ENCODE results near the gene ATP1B1.

Gene ATP1B1

DNA sequence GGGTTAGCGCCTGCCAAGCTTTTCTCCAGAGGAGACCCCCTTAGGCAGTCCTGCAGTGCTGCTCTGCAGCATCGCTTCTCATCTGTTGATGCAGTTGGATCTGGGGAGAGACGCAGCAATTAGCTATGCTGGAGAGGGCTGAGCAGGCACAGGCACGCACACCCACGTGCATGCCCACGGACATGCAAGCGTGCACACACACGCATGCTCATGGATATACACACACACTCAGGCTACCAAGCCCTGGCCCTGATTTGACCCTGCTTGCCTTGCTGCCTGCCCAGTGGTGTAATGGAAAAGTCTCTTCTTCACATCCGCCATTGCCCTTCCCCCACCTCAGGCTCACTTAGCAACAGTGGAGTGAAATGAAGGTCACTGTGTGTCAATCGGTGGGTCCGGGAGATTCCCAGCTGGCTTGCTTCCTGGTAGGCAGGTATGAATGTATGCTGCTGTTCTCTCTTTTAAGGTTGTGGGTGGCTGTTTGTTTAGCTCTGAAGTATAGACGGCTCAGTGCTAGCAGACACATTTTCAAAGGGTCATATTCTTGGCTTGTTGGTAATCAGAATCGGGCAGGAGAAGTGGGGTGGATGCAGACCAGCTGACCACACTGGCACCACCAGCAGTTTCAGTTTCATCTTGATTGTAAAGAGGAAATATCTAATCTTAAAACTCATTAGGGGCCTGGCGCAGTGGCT is 9.5 kb downstream of the ATP1B1 start:
- H2BK12ac ChIP-seq (ENCODE audit: low read length in 2 of 2): peak overlapping the region in 1 of 2 experiments; percentile 37
- no peak overlapping the region for H2BK5ac ChIP-seq (ENCODE audit: low read depth, low read length, poor library complexity, severe bottlenecking)
- H3K14ac ChIP-seq (ENCODE audit: low read length in 2 of 2): peak overlapping the region in 1 of 2 experiments; percentile 45
- H3K4me3 ChIP-seq (ENCODE audit: insufficient read depth in 1 of 2, low read depth in 1 of 2, low read length in 2 of 2): no peak overlapping the region
- 92% methylated on average over 12 of the region's 14 CpGs for WGBS
- peak overlapping the region; percentile 23 to 55 for H3K18ac ChIP-seq (ENCODE audit: low read depth in 1 of 2, low read length in 2 of 2)
- peaks cover 0 to 23% of the 10 kb centered on the region in 2 experiments for H3K36me3 ChIP-seq (ENCODE audit: control insufficient read depth in 1 of 2, insufficient read depth in 2 of 2, low read depth in 1 of 2, low read length in 2 of 2)
- H2BK15ac ChIP-seq (ENCODE audit: low read depth, poor library complexity, severe bottlenecking): peak overlapping the region; percentile 53
- H3K27ac ChIP-seq (ENCODE audit: low read length, poor library complexity, severe bottlenecking): peak overlapping the region; percentile 15
- H3K79me1 ChIP-seq (replicated peaks; ENCODE audit: low read length, poor library complexity, severe bottlenecking): peaks cover 23% of the 10 kb centered on the region
- H3K4me1 ChIP-seq (ENCODE audit: control insufficient read depth, insufficient read depth, low read depth, low read length): peaks cover 21% of the 10 kb centered on the region
- H3K23ac ChIP-seq (ENCODE audit: low read length in 2 of 2): no peak overlapping the region
- no peak overlapping the region for H3K4me2 ChIP-seq (ENCODE audit: low read length, poor library complexity, severe bottlenecking)
- H4K8ac ChIP-seq (ENCODE audit: low read length): peak overlapping the region; percentile 4
- H2AK5ac ChIP-seq (ENCODE audit: low read length, severe bottlenecking): peak overlapping the region; percentile 27
- H3K27me3 ChIP-seq (ENCODE audit: control insufficient read depth in 1 of 2, insufficient read depth in 1 of 2, low read length in 2 of 2): no peaks in the 10 kb centered on the region
- H3K4ac ChIP-seq (ENCODE audit: low read depth in 1 of 2, low read length in 2 of 2): peak overlapping the region in 1 of 2 experiments; percentile 12
- peak; percentile 81 for DNase-seq
- no peaks in the 10 kb centered on the region for H3K9me3 ChIP-seq (ENCODE audit: control insufficient read depth, low read length)
- H2BK120ac ChIP-seq (ENCODE audit: low read depth, low read length): no peak overlapping the region
- no peak overlapping the region for H2AFZ ChIP-seq (ENCODE audit: low read depth, low read length)
- H3K9ac ChIP-seq (ENCODE audit: low read length): no peak overlapping the region
- peak overlapping the region; percentile 22 for H4K91ac ChIP-seq (ENCODE audit: low read length)

DNA sequence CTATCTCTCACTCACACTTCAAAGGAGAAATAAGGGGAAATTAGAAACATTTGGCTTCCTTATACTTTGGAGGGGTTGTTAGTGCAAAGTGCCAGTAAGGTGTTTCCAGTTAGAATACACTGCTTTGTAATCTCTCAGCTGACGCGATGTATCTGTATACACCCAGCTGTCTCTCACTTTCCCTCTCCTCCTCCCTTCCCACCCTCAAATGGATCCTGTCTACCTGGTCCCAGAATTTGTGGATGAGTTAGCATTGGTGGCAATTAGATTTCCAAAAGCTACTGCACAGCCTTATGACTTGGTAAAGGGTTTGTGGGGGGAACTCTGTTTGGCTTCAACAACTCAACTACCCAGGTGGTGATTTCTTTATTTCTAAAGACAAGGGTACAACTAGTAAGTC is 10.5 kb downstream of the ATP1B1 start:
- peak overlapping the region in 1 of 2 experiments; percentile 49 for H3K18ac ChIP-seq (ENCODE audit: low read depth in 1 of 2, low read length in 2 of 2)
- peak overlapping the region in 1 of 2 experiments; percentile 15 for H2BK12ac ChIP-seq (ENCODE audit: low read length in 2 of 2)
- no peaks in the 10 kb centered on the region for H3K27me3 ChIP-seq (ENCODE audit: control insufficient read depth in 1 of 2, insufficient read depth in 1 of 2, low read length in 2 of 2)
- no CpG with 5 or more reads among the region's 2 CpGs for WGBS
- no peak overlapping the region for H3K9ac ChIP-seq (ENCODE audit: low read length)
- peaks cover 29% of the 10 kb centered on the region for H3K79me1 ChIP-seq (replicated peaks; ENCODE audit: low read length, poor library complexity, severe bottlenecking)
- no peak overlapping the region for H3K23ac ChIP-seq (ENCODE audit: low read length in 2 of 2)
- H3K4me3 ChIP-seq (ENCODE audit: insufficient read depth in 1 of 2, low read depth in 1 of 2, low read length in 2 of 2): no peak overlapping the region
- H3K4ac ChIP-seq (ENCODE audit: low read depth in 1 of 2, low read length in 2 of 2): peak overlapping the region; percentile 9 to 24
- no peak overlapping the region for H3K27ac ChIP-seq (ENCODE audit: low read length, poor library complexity, severe bottlenecking)
- peaks cover 0 to 24% of the 10 kb centered on the region in 2 experiments for H3K36me3 ChIP-seq (ENCODE audit: control insufficient read depth in 1 of 2, insufficient read depth in 2 of 2, low read depth in 1 of 2, low read length in 2 of 2)
- no peak overlapping the region for H2BK120ac ChIP-seq (ENCODE audit: low read depth, low read length)
- H2BK5ac ChIP-seq (ENCODE audit: low read depth, low read length, poor library complexity, severe bottlenecking): no peak overlapping the region
- H4K8ac ChIP-seq (ENCODE audit: low read length): no peak overlapping the region
- peaks cover 18% of the 10 kb centered on the region for H3K4me1 ChIP-seq (ENCODE audit: control insufficient read depth, insufficient read depth, low read depth, low read length)
- no peaks in the 10 kb centered on the region for H3K9me3 ChIP-seq (ENCODE audit: control insufficient read depth, low read length)
- H3K14ac ChIP-seq (ENCODE audit: low read length in 2 of 2): no peak overlapping the region
- no peak overlapping the region for H2AFZ ChIP-seq (ENCODE audit: low read depth, low read length)
- H2AK5ac ChIP-seq (ENCODE audit: low read length, severe bottlenecking): peak overlapping the region; percentile 23
- no peak overlapping the region for H4K91ac ChIP-seq (ENCODE audit: low read length)
- no peak for DNase-seq
- H3K4me2 ChIP-seq (ENCODE audit: low read length, poor library complexity, severe bottlenecking): no peak overlapping the region
- H2BK15ac ChIP-seq (ENCODE audit: low read depth, poor library complexity, severe bottlenecking): no peak overlapping the region

DNA sequence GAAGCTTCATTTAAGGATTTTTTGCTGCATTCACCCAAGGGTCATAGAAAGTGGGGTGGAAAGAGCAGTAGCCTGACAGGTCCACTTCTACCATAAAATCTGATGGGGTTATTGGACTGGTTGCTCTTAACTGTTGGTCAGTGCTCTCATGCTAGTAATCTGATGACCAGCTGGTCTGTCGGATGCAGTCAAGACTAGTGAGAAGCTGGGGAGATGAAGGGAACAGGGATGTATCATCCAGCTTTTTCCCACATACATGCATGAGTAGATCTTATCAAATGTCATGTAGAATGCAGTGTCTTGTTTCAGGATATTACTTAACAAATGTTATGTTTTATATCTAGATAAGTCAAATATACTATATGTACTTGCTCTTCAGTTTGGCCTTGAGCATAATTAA is 11.1 kb downstream of the ATP1B1 start:
- H2BK120ac ChIP-seq (ENCODE audit: low read depth, low read length): no peak overlapping the region
- no peaks in the 10 kb centered on the region for H3K9me3 ChIP-seq (ENCODE audit: control insufficient read depth, low read length)
- 86% methylated on average over 1 of the region's 1 CpG for WGBS
- H4K8ac ChIP-seq (ENCODE audit: low read length): no peak overlapping the region
- H3K18ac ChIP-seq (ENCODE audit: low read depth in 1 of 2, low read length in 2 of 2): peak overlapping the region in 1 of 2 experiments; percentile 1
- no peak overlapping the region for H2BK15ac ChIP-seq (ENCODE audit: low read depth, poor library complexity, severe bottlenecking)
- H4K91ac ChIP-seq (ENCODE audit: low read length): no peak overlapping the region
- no peak overlapping the region for H2BK5ac ChIP-seq (ENCODE audit: low read depth, low read length, poor library complexity, severe bottlenecking)
- H3K36me3 ChIP-seq (ENCODE audit: control insufficient read depth in 1 of 2, insufficient read depth in 2 of 2, low read depth in 1 of 2, low read length in 2 of 2): peaks cover 0 to 20% of the 10 kb centered on the region in 2 experiments
- H3K14ac ChIP-seq (ENCODE audit: low read length in 2 of 2): no peak overlapping the region
- H3K23ac ChIP-seq (ENCODE audit: low read length in 2 of 2): peak overlapping the region in 1 of 2 experiments; percentile 65
- H2BK12ac ChIP-seq (ENCODE audit: low read length in 2 of 2): peak overlapping the region in 1 of 2 experiments; percentile 47
- H2AK5ac ChIP-seq (ENCODE audit: low read length, severe bottlenecking): peak overlapping the region; percentile 39
- peak overlapping the region; percentile 4 for H3K27ac ChIP-seq (ENCODE audit: low read length, poor library complexity, severe bottlenecking)
- peaks cover 27% of the 10 kb centered on the region for H3K79me1 ChIP-seq (replicated peaks; ENCODE audit: low read length, poor library complexity, severe bottlenecking)
- H3K27me3 ChIP-seq (ENCODE audit: control insufficient read depth in 1 of 2, insufficient read depth in 1 of 2, low read length in 2 of 2): no peaks in the 10 kb centered on the region
- H3K4ac ChIP-seq (ENCODE audit: low read depth in 1 of 2, low read length in 2 of 2): no peak overlapping the region
- H3K4me2 ChIP-seq (ENCODE audit: low read length, poor library complexity, severe bottlenecking): no peak overlapping the region
- peak; percentile 61 for DNase-seq
- peaks cover 15% of the 10 kb centered on the region for H3K4me1 ChIP-seq (ENCODE audit: control insufficient read depth, insufficient read depth, low read depth, low read length)
- no peak overlapping the region for H3K4me3 ChIP-seq (ENCODE audit: insufficient read depth in 1 of 2, low read depth in 1 of 2, low read length in 2 of 2)
- no peak overlapping the region for H3K9ac ChIP-seq (ENCODE audit: low read length)
- H2AFZ ChIP-seq (ENCODE audit: low read depth, low read length): no peak overlapping the region

DNA sequence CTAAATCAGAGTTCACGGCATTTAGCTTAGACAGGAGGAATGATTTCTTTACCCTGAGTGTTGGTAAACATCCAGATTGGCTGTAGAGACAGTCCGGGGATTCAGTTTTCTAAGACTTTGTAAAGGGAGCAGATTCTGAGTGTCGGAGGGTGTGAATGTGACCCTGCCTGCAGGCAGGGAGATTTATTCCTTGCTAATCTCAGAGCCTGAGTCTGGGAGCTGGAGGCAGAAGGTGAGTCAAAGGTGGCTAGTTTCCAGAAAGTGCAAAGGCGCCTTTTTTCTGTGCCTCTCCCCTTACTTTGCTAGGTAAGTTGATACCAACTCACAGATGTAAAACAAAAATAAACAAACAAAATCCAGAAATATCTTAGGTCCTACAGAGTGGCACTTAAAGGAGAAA is 11.7 kb downstream of the ATP1B1 start:
- no peak overlapping the region for H2BK5ac ChIP-seq (ENCODE audit: low read depth, low read length, poor library complexity, severe bottlenecking)
- peak; percentile 34 for DNase-seq
- WGBS: 75% methylated on average over 4 of the region's 4 CpGs

More for the DNA sequence above, 11.7 kb downstream of the ATP1B1 start:
- H3K18ac ChIP-seq (ENCODE audit: low read depth in 1 of 2, low read length in 2 of 2): no peak overlapping the region
- no peak overlapping the region for H4K91ac ChIP-seq (ENCODE audit: low read length)
- no peak overlapping the region for H3K4ac ChIP-seq (ENCODE audit: low read depth in 1 of 2, low read length in 2 of 2)
- H3K14ac ChIP-seq (ENCODE audit: low read length in 2 of 2): no peak overlapping the region
- no peaks in the 10 kb centered on the region for H3K27me3 ChIP-seq (ENCODE audit: control insufficient read depth in 1 of 2, insufficient read depth in 1 of 2, low read length in 2 of 2)
- no peak overlapping the region for H3K27ac ChIP-seq (ENCODE audit: low read length, poor library complexity, severe bottlenecking)
- no peak overlapping the region for H3K4me2 ChIP-seq (ENCODE audit: low read length, poor library complexity, severe bottlenecking)
- peaks cover 15% of the 10 kb centered on the region for H3K4me1 ChIP-seq (ENCODE audit: control insufficient read depth, insufficient read depth, low read depth, low read length)
- peak overlapping the region; percentile 82 for H2BK120ac ChIP-seq (ENCODE audit: low read depth, low read length)
- peaks cover 31% of the 10 kb centered on the region for H3K79me1 ChIP-seq (replicated peaks; ENCODE audit: low read length, poor library complexity, severe bottlenecking)
- peak overlapping the region; percentile 50 for H2AK5ac ChIP-seq (ENCODE audit: low read length, severe bottlenecking)
- no peak overlapping the region for H3K4me3 ChIP-seq (ENCODE audit: insufficient read depth in 1 of 2, low read depth in 1 of 2, low read length in 2 of 2)
- no peak overlapping the region for H2AFZ ChIP-seq (ENCODE audit: low read depth, low read length)
- H2BK15ac ChIP-seq (ENCODE audit: low read depth, poor library complexity, severe bottlenecking): no peak overlapping the region
- H4K8ac ChIP-seq (ENCODE audit: low read length): no peak overlapping the region
- no peak overlapping the region for H2BK12ac ChIP-seq (ENCODE audit: low read length in 2 of 2)
- no peak overlapping the region for H3K9ac ChIP-seq (ENCODE audit: low read length)
- no peaks in the 10 kb centered on the region for H3K9me3 ChIP-seq (ENCODE audit: control insufficient read depth, low read length)
- no peak overlapping the region for H3K23ac ChIP-seq (ENCODE audit: low read length in 2 of 2)
- peaks cover 0 to 20% of the 10 kb centered on the region in 2 experiments for H3K36me3 ChIP-seq (ENCODE audit: control insufficient read depth in 1 of 2, insufficient read depth in 2 of 2, low read depth in 1 of 2, low read length in 2 of 2)

Measured in mesenchymal stem cell (in vitro differentiated cells and primary cell).